HepG2 (cell line): ENCODE results near the gene LTK. TPM values are rescaled to one million over a fixed set of nuclear protein-coding genes. Genes with fewer than 3 reads are reported as not detected.

Experiments
- ARID2 ChIP-seq: sonication (generic); formaldehyde crosslinking; IDR thresholded peaks from 2 replicates; pipeline ENCODE4 v1.8.1; 2022; ENCODE audit warnings: mild to moderate bottlenecking, missing genetic modification reagents, borderline replicate concordance
- DPF2 ChIP-seq: sonication (generic); formaldehyde crosslinking; IDR thresholded peaks from 2 replicates; pipeline ENCODE4 v1.4.0; 2020; ENCODE audit warnings: mild to moderate bottlenecking, low read depth, missing genetic modification reagents, borderline replicate concordance
- HNRNPUL1 ChIP-seq: fragments of 200-400 bp; formaldehyde crosslinking; IDR thresholded peaks from 2 replicates; pipeline ENCODE4 v1.6.1; 2017; ENCODE audit warnings: low read depth, mild to moderate bottlenecking, low read length, moderate library complexity
- KDM5B ChIP-seq: sonication (generic); formaldehyde crosslinking; IDR thresholded peaks from 2 replicates; pipeline ENCODE4 v1.4.0; 2020; ENCODE audit warnings: missing genetic modification reagents, mild to moderate bottlenecking, borderline replicate concordance
- KLF12 ChIP-seq: sonication (generic); formaldehyde crosslinking; IDR thresholded peaks from 2 replicates; pipeline ENCODE4 v1.4.0; 2020; ENCODE audit warnings: missing genetic modification reagents, borderline replicate concordance
- NFIB ChIP-seq: sonication (generic); formaldehyde crosslinking; IDR thresholded peaks from 2 replicates; pipeline ENCODE4 v1.9.0; 2021; ENCODE audit warnings: missing genetic modification reagents, mild to moderate bottlenecking, borderline replicate concordance
- NKX3-1 ChIP-seq: sonication (generic); formaldehyde crosslinking; IDR thresholded peaks from 2 replicates; pipeline ENCODE4 v1.5.0; 2020; ENCODE audit warnings: missing genetic modification reagents
- PAX8 ChIP-seq: sonication (generic); formaldehyde crosslinking; IDR thresholded peaks from 2 replicates; pipeline ENCODE4 v1.8.0; 2022; ENCODE audit warnings: mild to moderate bottlenecking, missing genetic modification reagents, borderline replicate concordance
- RFXANK ChIP-seq: IDR thresholded peaks from 2 replicates; pipeline ENCODE4 v1.6.1; 2016
- TARDBP ChIP-seq: sonication (generic); formaldehyde crosslinking; IDR thresholded peaks from 2 replicates; pipeline ENCODE4 v1.8.0; 2022; ENCODE audit warnings: mild to moderate bottlenecking, missing genetic modification reagents
- TEAD3 ChIP-seq: optimal IDR thresholded peaks from 2 replicates; pipeline ENCODE3; 2016; ENCODE audit warnings: borderline replicate concordance
- TRIM24 ChIP-seq: sonication (generic); formaldehyde crosslinking; IDR thresholded peaks from 2 replicates; pipeline ENCODE4 v1.8.0; 2022; ENCODE audit warnings: mild to moderate bottlenecking, missing genetic modification reagents
- ZNF546 ChIP-seq: sonication (generic); formaldehyde crosslinking; conservative IDR thresholded peaks from 2 replicates; pipeline ENCODE4 v1.8.1; 2023; ENCODE audit warnings: mild to moderate bottlenecking, missing genetic modification reagents
- ZNF839 ChIP-seq: sonication (generic); formaldehyde crosslinking; IDR thresholded peaks from 2 replicates; pipeline ENCODE4 v1.4.0; 2020; ENCODE audit warnings: missing genetic modification reagents, mild to moderate bottlenecking, borderline replicate concordance
- ZSCAN25 ChIP-seq: sonication (generic); formaldehyde crosslinking; IDR thresholded peaks from 2 replicates; pipeline ENCODE4 v1.8.0; 2022; ENCODE audit warnings: mild to moderate bottlenecking, missing genetic modification reagents
- polyA plus RNA-seq, 8 experiments: library from polyadenylated mRNA; depleted of rRNA in 3 of 8; stranded (reverse) in 7 of 8; unstranded in 1 of 8; fragments of >200 nt; fragmentation: Illumina TruSeq in 4 of 8; extraction: Trizol in 4 of 8; gene quantifications; 2 replicates each; pipeline versions ENCODE4 v1.2.1 to v1.2.3, GENCODE V29; 2011 to 2016; ENCODE audit warnings: low read depth in 4 of 8, missing spikeins in 1 of 8, mixed read lengths in 1 of 8; ENCODE audit not compliant: insufficient read depth in 1 of 8
- total RNA-seq, 5 experiments: library from RNA; depleted of rRNA; stranded (reverse); fragments of >200 nt; fragmentation: Illumina TruSeq; extraction: Trizol; gene quantifications; 2 replicates each; pipeline ENCODE4 v1.2.3, GENCODE V29; 2016; ENCODE audit warnings: low read depth in 1 of 5
- TF ChIP-seq, protein P1 (sequence below): sonication (generic); formaldehyde crosslinking; IDR thresholded peaks from 2 replicates; pipeline ENCODE4 v1.5.0; 2020; ENCODE audit warnings: mild to moderate bottlenecking, missing genetic modification reagents
- TF ChIP-seq, protein P2 (sequence below): sonication (generic); formaldehyde crosslinking; IDR thresholded peaks from 2 replicates; pipeline ENCODE4 v1.8.1; 2022; ENCODE audit warnings: mild to moderate bottlenecking, missing genetic modification reagents
- TF ChIP-seq, protein P3 (sequence below): sonication (generic); formaldehyde crosslinking; IDR thresholded peaks from 2 replicates; pipeline ENCODE4 v1.8.0; 2022; ENCODE audit warnings: mild to moderate bottlenecking, missing genetic modification reagents
- TF ChIP-seq, protein P4 (sequence below): sonication (generic); formaldehyde crosslinking; IDR thresholded peaks from 2 replicates; pipeline ENCODE4 v1.4.0; 2020; ENCODE audit warnings: missing genetic modification reagents
- TF ChIP-seq, protein P5 (sequence below): IDR thresholded peaks from 2 replicates; pipeline ENCODE4 v1.6.1; 2012; ENCODE audit warnings: inconsistent platforms

LTK gene
- total and polyA plus RNA-seq, 2 of the 13 experiments (the other 11 are each of a cell fraction or from before 2014, with no cell fraction given), result 0.01 TPM; not detected in 1

DNA sequence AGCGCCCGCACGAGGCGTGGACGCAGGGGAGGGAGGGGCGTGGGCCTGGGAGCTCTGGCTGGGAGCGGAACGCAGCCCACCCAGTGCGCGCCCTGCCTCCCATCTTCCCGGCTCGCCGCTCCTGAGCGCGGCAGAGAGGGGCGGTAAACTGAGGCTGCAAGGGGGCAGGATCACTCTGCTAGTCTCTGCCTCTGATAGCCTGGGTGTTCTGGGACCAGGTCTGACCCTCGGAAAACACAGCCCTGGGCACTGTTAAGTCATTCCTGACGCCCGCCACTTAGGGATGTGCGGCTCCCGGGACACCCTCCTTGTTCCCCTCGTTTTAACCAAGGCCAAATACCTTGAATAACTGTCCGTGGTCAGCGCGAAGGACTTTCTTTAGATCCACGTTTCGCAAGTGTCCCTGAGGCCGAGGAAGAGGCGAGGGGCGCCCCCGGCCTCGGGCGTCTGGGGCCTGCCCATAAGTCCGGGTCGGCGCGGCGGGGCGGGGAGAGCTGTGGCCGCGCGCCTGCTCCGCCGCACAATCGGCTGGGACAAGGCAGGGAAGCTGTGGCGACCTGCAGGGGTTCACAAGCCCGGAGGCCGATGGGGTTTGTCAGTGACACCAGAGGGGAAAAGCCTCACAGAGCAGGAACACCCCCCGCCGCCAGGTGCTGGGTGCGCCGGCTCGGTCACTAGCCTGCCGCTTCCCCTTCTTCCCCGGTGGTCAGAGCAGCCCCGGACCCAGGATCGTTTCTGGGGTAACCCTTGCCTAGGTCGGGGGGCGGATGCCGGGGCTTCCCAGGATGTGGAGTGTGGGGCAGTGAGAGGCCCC, 18.5 kb downstream of the LTK start (continued):
- TF ChIP-seq, protein P1, sequence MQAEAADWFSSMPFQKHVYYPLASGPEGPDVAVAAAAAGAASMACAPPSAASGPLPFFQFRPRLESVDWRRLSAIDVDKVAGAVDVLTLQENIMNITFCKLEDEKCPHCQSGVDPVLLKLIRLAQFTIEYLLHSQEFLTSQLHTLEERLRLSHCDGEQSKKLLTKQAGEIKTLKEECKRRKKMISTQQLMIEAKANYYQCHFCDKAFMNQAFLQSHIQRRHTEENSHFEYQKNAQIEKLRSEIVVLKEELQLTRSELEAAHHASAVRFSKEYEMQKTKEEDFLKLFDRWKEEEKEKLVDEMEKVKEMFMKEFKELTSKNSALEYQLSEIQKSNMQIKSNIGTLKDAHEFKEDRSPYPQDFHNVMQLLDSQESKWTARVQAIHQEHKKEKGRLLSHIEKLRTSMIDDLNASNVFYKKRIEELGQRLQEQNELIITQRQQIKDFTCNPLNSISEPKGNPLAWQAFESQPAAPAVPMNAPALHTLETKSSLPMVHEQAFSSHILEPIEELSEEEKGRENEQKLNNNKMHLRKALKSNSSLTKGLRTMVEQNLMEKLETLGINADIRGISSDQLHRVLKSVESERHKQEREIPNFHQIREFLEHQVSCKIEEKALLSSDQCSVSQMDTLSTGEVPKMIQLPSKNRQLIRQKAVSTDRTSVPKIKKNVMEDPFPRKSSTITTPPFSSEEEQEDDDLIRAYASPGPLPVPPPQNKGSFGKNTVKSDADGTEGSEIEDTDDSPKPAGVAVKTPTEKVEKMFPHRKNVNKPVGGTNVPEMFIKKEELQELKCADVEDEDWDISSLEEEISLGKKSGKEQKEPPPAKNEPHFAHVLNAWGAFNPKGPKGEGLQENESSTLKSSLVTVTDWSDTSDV (CRISPR knock-in tag), result peak; percentile 54; the same call in 1 of the 2 replicates
- no peak; the same call in 1 of the 2 replicates for TF ChIP-seq KDM5B (CRISPR knock-in tag)
- TF ChIP-seq PAX8 (CRISPR knock-in tag), result peak; percentile 16; the same call in 1 of the 2 replicates
- TF ChIP-seq ZNF839, result 0 out of 2 replicates have a peak, but pooled peaks have one; percentile 19
- TF ChIP-seq TEAD3, result no peak
- no peak for TF ChIP-seq KLF12
- no peak for TF ChIP-seq ZSCAN25 (CRISPR knock-in tag)
- peak; percentile 15; the same call in 1 of the 2 replicates for TF ChIP-seq ARID2 (CRISPR knock-in tag)
- TF ChIP-seq, protein P2, sequence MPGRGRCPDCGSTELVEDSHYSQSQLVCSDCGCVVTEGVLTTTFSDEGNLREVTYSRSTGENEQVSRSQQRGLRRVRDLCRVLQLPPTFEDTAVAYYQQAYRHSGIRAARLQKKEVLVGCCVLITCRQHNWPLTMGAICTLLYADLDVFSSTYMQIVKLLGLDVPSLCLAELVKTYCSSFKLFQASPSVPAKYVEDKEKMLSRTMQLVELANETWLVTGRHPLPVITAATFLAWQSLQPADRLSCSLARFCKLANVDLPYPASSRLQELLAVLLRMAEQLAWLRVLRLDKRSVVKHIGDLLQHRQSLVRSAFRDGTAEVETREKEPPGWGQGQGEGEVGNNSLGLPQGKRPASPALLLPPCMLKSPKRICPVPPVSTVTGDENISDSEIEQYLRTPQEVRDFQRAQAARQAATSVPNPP, result 0 out of 2 replicates have a peak, but pooled peaks have one; percentile 14
- no peak for TF ChIP-seq HNRNPUL1
- no peak for TF ChIP-seq NKX3-1 (CRISPR knock-in tag)
- TF ChIP-seq TRIM24 (CRISPR knock-in tag), result no peak
- TF ChIP-seq, protein P3, sequence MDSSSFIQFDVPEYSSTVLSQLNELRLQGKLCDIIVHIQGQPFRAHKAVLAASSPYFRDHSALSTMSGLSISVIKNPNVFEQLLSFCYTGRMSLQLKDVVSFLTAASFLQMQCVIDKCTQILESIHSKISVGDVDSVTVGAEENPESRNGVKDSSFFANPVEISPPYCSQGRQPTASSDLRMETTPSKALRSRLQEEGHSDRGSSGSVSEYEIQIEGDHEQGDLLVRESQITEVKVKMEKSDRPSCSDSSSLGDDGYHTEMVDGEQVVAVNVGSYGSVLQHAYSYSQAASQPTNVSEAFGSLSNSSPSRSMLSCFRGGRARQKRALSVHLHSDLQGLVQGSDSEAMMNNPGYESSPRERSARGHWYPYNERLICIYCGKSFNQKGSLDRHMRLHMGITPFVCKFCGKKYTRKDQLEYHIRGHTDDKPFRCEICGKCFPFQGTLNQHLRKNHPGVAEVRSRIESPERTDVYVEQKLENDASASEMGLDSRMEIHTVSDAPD (CRISPR knock-in tag), result no peak
- no peak for TF ChIP-seq DPF2
- TF ChIP-seq RFXANK (CRISPR knock-in tag), result no peak
- peak; percentile 23; the same call in 1 of the 2 replicates for TF ChIP-seq ZNF546 (CRISPR knock-in tag)
- TF ChIP-seq, protein P4, sequence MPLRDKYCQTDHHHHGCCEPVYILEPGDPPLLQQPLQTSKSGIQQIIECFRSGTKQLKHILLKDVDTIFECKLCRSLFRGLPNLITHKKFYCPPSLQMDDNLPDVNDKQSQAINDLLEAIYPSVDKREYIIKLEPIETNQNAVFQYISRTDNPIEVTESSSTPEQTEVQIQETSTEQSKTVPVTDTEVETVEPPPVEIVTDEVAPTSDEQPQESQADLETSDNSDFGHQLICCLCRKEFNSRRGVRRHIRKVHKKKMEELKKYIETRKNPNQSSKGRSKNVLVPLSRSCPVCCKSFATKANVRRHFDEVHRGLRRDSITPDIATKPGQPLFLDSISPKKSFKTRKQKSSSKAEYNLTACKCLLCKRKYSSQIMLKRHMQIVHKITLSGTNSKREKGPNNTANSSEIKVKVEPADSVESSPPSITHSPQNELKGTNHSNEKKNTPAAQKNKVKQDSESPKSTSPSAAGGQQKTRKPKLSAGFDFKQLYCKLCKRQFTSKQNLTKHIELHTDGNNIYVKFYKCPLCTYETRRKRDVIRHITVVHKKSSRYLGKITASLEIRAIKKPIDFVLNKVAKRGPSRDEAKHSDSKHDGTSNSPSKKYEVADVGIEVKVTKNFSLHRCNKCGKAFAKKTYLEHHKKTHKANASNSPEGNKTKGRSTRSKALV (CRISPR knock-in tag), result 0 out of 2 replicates have a peak, but pooled peaks have one; percentile 19
- TF ChIP-seq, protein P5, sequence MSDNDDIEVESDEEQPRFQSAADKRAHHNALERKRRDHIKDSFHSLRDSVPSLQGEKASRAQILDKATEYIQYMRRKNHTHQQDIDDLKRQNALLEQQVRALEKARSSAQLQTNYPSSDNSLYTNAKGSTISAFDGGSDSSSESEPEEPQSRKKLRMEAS, result peak; percentile 1; the same call in 1 of the 2 replicates
- TF ChIP-seq NFIB (CRISPR knock-in tag), result no peak
- peak; percentile 30; the same call in 1 of the 2 replicates for TF ChIP-seq TARDBP (CRISPR knock-in tag)
